AG04449 (cell line): ENCODE results near the gene TOM1L2.

Experiments used
- CTCF ChIA-PET: fragments of 350-600 bp; formaldehyde crosslinking; extraction: SDS; loops from one replicate; lab custom pipeline; 2021; ENCODE audit warnings: antibody characterized with exemption; lab: Yijun Ruan, JAX
- POLR2A ChIA-PET: fragments of 400-600, 350-600 bp; formaldehyde crosslinking; extraction: SDS; loops from one replicate; lab custom pipeline; 2020; ENCODE audit warnings: antibody characterized with exemption, inconsistent platforms; lab: Yijun Ruan, JAX
- DNase-seq: peaks from one replicate; pipeline ENCODE4 v3.0.0-alpha.2; 2010; ENCODE audit warnings: low read depth, low spot score
- H3K4me3 ChIP-seq: 2 replicates; pipeline ENCODE4 v1.5.1; 2011; ENCODE audit warnings: low read depth, mild to moderate bottlenecking, control low read depth, low read length
- CTCF ChIP-seq: IDR thresholded peaks from one replicate; pipeline ENCODE4 v1.5.1; 2011; ENCODE audit warnings: mild to moderate bottlenecking, moderate library complexity, low read length, control low read depth, inconsistent platforms; ENCODE audit not compliant: insufficient read depth; ENCODE audit errors: missing control alignments

Gene TOM1L2

GRCh38 chr17:17831208-17832031, 140.8 kb downstream of the TOM1L2 start:
- H3K4me3 ChIP-seq: no peak overlapping the region
- no peak for TF ChIP-seq CTCF
- DNase-seq: no peak
- ChIA-PET CTCF (interaction anchor here (0.5 to 4.0 kb wide), 3 partner anchors 19 to 182 kb away, joined by 3 to 19 read pairs (median 3); no protein-coding TSS in a partner anchor), POLR2A (no interaction called here)

- TF ChIP-seq CTCF: no peak
- CTCF ChIA-PET: interaction anchor here (1.3 to 4.0 kb wide), 2 partner anchors 19 to 29 kb away, joined by 3 to 19 read pairs; no protein-coding TSS in a partner anchor
- DNase-seq: no peak
- POLR2A ChIA-PET: no interaction called here
- no peak overlapping the region for H3K4me3 ChIP-seq
Measured at GRCh38 chr17:17830740-17831207, 141.4 kb downstream of the TOM1L2 start.

DNA sequence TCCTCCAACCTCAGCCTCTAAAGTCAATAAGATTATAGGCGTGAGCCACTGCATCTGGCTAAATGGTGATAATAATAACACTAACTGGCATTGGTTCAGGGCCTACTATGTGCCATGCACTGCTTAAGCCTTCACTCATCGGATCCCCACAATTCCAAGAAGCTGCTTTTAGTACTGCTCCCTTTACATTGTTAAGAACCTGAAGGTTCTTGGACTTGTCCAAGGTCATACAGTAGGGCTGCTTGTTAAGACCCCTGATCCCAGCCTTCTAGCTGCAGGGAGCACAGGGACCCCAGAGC, 142.0 kb downstream of the TOM1L2 start:
- ChIA-PET CTCF (interaction anchor here (1.3 to 4.0 kb wide), 2 partner anchors 18 to 30 kb away, joined by 3 to 19 read pairs; no protein-coding TSS in a partner anchor), POLR2A (no interaction called here)
- no peak for TF ChIP-seq CTCF
- no peak for DNase-seq
- no peak overlapping the region for H3K4me3 ChIP-seq

DNA sequence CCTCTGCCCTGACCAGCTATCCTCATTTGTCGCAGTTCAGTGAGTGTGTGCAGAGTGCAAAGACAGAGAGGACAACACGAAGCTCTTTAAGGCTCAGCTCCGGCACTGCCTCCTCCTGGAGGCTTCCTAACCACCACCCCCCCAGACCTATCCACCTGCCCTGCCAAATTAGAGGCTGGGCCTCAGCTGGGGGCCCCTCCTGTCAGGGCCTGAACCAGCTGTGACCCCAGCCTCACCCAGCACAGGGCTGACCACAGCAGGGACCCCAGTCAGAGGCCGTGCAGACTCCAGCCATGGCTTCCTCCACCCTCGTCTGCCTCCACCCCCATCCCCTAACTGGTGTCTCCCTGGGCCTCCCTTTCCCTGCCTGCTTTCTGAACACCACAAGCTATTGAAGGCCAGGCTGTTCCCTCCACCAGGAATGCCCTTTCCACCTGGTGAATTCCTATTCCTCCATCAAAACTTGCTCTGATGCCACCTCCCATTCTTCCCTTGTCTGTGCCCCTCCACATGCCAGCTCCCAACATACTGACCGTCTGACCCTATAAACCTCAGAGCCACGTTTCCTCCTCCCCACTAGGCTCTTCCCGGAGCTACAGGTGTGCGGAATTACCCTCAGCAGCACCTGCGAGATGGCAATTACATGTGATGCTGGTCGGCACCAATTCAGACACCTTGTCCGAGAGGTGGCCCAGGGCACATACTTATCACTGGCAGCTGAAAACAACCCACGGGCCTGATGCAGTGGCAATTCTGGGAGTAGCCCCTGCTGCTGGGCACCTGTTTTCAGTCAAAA, 144.2 kb downstream of the TOM1L2 start:
- ChIA-PET POLR2A (interaction anchor here (1.5 kb wide), 1 partner anchor 8 kb away, joined by 6 read pairs; the partner anchor contains the start of gene SREBF1), CTCF (interaction anchor here (0.9 to 4.5 kb wide), 4 partner anchors 16 to 213 kb away, joined by 3 to 21 read pairs (median 4); no protein-coding TSS in a partner anchor)
- no peak overlapping the region for H3K4me3 ChIP-seq
- no peak for DNase-seq
- TF ChIP-seq CTCF: no peak

DNA sequence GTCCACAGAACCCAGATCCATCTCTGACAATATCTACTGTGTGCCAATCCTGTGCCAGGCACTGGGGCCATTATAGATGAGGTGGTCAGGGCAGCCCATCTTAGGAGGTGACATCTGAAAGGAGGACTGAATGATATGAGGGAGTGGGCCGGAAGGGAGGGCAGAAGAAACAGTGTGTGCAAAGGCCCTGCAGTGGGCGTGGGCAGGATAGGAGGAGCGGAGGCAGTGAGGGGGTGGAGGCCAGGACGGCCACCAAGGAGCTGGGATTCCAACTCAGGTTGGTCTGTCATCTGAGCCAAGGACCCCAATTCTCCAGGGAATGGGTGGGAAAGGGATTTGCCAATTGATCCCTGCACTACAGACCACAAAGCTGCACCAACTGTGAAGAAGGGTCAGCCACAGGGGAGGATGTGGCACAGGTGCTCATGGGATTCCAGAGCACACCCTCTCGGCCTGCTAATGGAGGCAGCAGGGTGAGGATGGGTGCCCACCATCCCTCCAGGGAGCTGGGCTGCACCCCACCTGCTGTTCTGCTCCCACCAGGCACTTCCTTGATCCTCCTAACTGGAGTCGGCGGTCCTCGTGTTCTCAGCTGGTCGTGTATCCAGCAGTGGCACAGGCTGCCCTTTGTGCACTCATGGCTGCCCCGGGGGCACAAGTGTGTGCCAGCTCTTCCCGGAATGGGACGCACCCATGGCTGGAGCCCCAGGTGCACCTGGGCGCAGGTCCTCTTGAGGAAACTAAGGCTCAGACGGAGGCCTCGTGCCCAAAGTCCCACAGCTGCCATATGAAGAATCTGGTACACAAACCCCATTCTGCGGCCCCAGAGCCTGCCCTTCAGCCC, 145.0 kb downstream of the TOM1L2 start:
- no peak for TF ChIP-seq CTCF
- no peak overlapping the region for H3K4me3 ChIP-seq
- ChIA-PET POLR2A (interaction anchor here (1.5 kb wide), 1 partner anchor 9 kb away, joined by 6 read pairs; the partner anchor contains the start of gene SREBF1), CTCF (interaction anchor here (0.9 to 4.5 kb wide), 4 partner anchors 15 to 214 kb away, joined by 3 to 21 read pairs (median 4); no protein-coding TSS in a partner anchor)
- DNase-seq: no peak
